GM06990 (cell line): ENCODE results near the gene SEMA5A.
A peak's percentile ranks its signal among the peaks of the same experiment; 100 is the strongest.

Experiments used
- DNase-seq: peaks from one replicate; pipeline ENCODE4 v3.0.0-alpha.2; 2011; ENCODE audit not compliant: insufficient read length; ENCODE audit errors: extremely low read depth
- H3K27me3 ChIP-seq: replicated peaks from 2 replicates; pipeline ENCODE4 v1.6.0; 2011; ENCODE audit warnings: low read length; ENCODE audit not compliant: control insufficient read depth, insufficient read depth
- H3K36me3 ChIP-seq: 2 replicates; pipeline ENCODE4 v1.5.1; 2011; ENCODE audit warnings: low read length; ENCODE audit not compliant: control insufficient read depth, insufficient read depth
- H3K4me3 ChIP-seq: replicated peaks from 2 replicates; pipeline ENCODE4 v1.5.1; 2011; ENCODE audit warnings: low read depth, mild to moderate bottlenecking, control low read depth, low read length
- TF ChIP-seq, protein P1 (sequence below): IDR thresholded peaks from 2 replicates; pipeline ENCODE4 v1.5.1; 2011; ENCODE audit warnings: low read length, control low read depth, mild to moderate bottlenecking, inconsistent platforms; ENCODE audit not compliant: insufficient read depth, poor library complexity, severe bottlenecking

Gene SEMA5A

DNA sequence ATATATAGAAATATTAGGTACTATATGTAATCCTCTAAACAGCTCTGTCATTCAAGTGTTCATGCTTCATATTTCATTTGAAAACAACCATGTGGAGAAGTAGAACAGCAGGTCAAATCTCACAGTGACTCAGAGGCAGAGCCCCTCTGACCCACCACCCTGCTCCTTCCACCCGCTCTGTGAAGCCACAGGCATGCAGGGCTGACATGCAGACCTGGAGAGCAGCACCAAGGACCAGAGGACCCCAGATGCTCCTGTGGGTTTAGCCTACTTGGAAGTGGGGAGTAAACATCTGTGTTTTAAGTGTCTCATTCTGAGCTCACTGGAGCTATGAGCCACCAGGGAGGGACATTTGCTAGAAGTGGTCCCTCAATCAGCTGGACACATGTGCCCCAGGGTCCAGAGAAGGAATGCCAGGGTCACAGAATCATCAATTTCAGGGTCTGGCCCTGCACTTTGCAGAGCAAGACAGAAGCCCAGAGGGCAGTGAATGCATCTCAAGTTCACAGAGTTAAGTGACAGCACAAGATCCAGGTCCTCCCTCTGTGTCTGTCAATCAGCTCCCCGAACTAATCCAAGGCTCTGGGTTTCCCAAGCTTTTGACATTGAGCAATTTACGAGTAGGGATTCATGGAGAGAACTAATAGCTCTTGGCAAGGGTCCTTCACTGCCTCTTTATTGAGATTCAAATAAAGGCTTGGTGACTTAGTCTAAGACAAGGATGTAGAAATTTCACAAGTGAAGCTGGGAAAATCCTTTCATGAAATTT lies 441.1 kb downstream of the SEMA5A start:
- TF ChIP-seq, protein P1, sequence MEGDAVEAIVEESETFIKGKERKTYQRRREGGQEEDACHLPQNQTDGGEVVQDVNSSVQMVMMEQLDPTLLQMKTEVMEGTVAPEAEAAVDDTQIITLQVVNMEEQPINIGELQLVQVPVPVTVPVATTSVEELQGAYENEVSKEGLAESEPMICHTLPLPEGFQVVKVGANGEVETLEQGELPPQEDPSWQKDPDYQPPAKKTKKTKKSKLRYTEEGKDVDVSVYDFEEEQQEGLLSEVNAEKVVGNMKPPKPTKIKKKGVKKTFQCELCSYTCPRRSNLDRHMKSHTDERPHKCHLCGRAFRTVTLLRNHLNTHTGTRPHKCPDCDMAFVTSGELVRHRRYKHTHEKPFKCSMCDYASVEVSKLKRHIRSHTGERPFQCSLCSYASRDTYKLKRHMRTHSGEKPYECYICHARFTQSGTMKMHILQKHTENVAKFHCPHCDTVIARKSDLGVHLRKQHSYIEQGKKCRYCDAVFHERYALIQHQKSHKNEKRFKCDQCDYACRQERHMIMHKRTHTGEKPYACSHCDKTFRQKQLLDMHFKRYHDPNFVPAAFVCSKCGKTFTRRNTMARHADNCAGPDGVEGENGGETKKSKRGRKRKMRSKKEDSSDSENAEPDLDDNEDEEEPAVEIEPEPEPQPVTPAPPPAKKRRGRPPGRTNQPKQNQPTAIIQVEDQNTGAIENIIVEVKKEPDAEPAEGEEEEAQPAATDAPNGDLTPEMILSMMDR = no peak
- DNase-seq = no peak
- Histone ChIP-seq H3K4me3 (no peak overlapping the region), H3K27me3 (no peaks in the 10 kb centered on the region), H3K36me3 (no peaks in the 10 kb centered on the region)

DNA sequence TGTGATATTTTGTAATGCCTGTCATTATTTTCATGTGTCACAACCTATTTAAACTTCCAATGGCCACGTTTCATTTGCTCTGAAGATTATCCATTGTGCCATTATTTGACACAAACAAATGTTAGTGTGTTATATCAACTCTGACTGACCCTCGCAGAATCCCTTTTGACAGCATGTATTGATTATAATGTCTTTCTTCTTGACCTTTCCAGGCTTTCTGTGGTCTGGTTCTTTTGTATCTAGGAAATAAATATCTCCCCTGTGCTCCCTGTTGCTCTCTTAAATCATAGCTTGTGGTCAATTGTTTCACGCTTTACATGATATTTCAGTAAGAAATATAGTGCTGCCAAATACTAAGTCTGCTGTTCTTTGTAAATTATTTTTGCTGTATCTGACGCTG lies 442.6 kb downstream of the SEMA5A start:
- no peak for DNase-seq
- no peaks in the 10 kb centered on the region for H3K36me3 ChIP-seq
- TF ChIP-seq, protein P1 = no peak

DNA sequence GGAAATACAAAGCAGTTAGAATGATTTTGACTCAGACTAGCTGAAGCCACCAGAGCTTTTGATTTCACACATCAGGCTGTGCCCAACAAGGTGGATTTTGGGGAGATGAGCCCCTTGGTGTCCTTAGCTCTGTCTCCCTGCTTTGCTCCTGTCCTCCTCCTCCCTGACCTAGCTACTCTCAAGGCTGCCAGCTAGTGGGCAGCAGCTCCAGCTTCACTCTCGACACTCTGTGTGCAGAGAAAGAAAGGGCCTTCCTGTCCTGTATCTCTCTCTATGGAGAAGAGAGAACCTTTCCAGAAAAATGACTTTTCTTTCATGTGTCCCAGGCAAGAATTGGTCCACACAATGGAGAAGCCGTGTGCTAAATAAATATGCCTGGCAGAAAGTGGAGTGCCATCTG lies 446.2 kb downstream of the SEMA5A start:
- TF ChIP-seq, protein P1 = peak; percentile 28
- Histone ChIP-seq H3K27me3 (no peaks in the 10 kb centered on the region), H3K36me3 (no peaks in the 10 kb centered on the region), H3K4me3 (no peak overlapping the region)
- DNase-seq = no peak

More for the DNA sequence above, 442.6 kb downstream of the SEMA5A start:
- Histone ChIP-seq H3K27me3 (no peaks in the 10 kb centered on the region), H3K4me3 (no peak overlapping the region)

DNA sequence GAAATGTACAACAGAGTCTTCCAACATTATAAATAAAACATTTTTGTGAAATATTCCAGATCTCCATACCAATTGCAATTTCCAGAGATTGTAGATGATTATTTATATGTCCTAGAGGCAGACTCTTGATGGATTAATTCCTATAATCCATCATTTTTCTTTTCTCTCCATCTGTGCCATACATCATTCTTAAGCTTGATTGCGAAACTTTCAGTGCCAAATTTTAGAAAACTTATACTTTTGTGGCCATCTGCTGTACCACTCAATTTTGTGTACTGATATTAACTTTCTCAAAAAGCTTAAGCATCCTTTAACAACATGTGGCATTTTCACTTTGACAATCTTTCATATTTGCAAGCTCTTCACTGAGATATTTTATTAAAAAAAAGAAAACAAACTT lies 446.9 kb downstream of the SEMA5A start:
- Histone ChIP-seq H3K27me3 (no peaks in the 10 kb centered on the region), H3K4me3 (no peak overlapping the region), H3K36me3 (no peaks in the 10 kb centered on the region)
- no peak for DNase-seq
- TF ChIP-seq, protein P1 = no peak

DNA sequence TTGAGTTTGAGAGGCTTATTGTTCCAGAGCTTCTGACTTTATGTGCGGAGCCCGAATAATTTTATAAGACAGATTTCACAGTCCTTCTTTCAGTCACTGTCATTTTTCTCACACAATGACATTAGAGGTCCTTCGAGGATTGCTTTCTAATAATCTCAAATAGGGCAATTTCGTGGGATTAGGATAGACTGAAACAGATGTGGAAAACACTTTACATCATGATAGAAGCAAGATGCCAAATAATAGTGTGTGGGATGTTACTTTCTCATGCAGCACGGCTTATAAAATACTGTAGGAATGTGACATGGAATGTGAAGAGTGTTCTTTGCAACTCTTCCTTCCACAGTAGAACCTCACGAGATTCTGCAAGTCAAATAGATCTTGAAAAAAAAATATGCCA lies 451.3 kb downstream of the SEMA5A start:
- DNase-seq = no peak
- TF ChIP-seq, protein P1 = no peak
- Histone ChIP-seq H3K36me3 (no peaks in the 10 kb centered on the region), H3K27me3 (no peaks in the 10 kb centered on the region), H3K4me3 (no peak overlapping the region)
